ENCODE results near the gene RAMP3.

RAMP3 gene

GRCh38 chr7:45211958-45212357 lies 54.4 kb downstream of the RAMP3 start:
- intact Hi-C loops (cut with DNase I; ENCODE audit: low total_unique reads): no loop called here
- H3K4me3 ChIP-seq: no peak overlapping the region
- no peak for DNase-seq
- H3K27ac ChIP-seq: no peak overlapping the region
- peaks cover 0 to 29% of the 10 kb centered on the region in 2 donors for H3K27me3 ChIP-seq
- no peak for TF ChIP-seq CTCF (IDR thresholded peaks at IDR 0.05)
- no peaks in the 10 kb centered on the region for H3K9me3 ChIP-seq
- no peaks in the 10 kb centered on the region for H3K4me1 ChIP-seq
- H3K36me3 ChIP-seq: no peaks in the 10 kb centered on the region

- intact Hi-C loops (cut with DNase I; ENCODE audit: low total_unique reads): no loop called here
- Histone ChIP-seq H3K27me3 (peaks cover 0 to 33% of the 10 kb centered on the region in 2 donors), H3K4me1 (no peaks in the 10 kb centered on the region), H3K36me3 (no peaks in the 10 kb centered on the region), H3K4me3 (no peak overlapping the region), H3K27ac (no peak overlapping the region), H3K9me3 (no peaks in the 10 kb centered on the region)
- DNase-seq: no peak
- no peak for TF ChIP-seq CTCF (IDR thresholded peaks at IDR 0.05)
Measured at GRCh38 chr7:45212606-45213005, 55.0 kb downstream of the RAMP3 start.

GRCh38 chr7:45215601-45216062 lies 58.0 kb downstream of the RAMP3 start:
- no peak for DNase-seq
- no peak for TF ChIP-seq CTCF (IDR thresholded peaks at IDR 0.05)
- Histone ChIP-seq H3K27ac (no peak overlapping the region), H3K9me3 (no peaks in the 10 kb centered on the region), H3K27me3 (peaks cover 0 to 41% of the 10 kb centered on the region in 2 donors), H3K36me3 (no peaks in the 10 kb centered on the region), H3K4me3 (no peak overlapping the region), H3K4me1 (no peaks in the 10 kb centered on the region)
- intact Hi-C loops (cut with DNase I; ENCODE audit: low total_unique reads): no loop called here

- no peak for DNase-seq
- H3K4me3 ChIP-seq: no peak overlapping the region
- no peaks in the 10 kb centered on the region for H3K36me3 ChIP-seq
- H3K9me3 ChIP-seq: no peaks in the 10 kb centered on the region
- no peak for TF ChIP-seq CTCF (IDR thresholded peaks at IDR 0.05)
- H3K27me3 ChIP-seq: peaks cover 0 to 42% of the 10 kb centered on the region in 2 donors
- intact Hi-C loops (cut with DNase I; ENCODE audit: low total_unique reads): no loop called here
- no peaks in the 10 kb centered on the region for H3K4me1 ChIP-seq
- H3K27ac ChIP-seq: no peak overlapping the region
Measured at GRCh38 chr7:45216181-45216580, 58.6 kb downstream of the RAMP3 start.

GRCh38 chr7:45216622-45217165 lies 59.1 kb downstream of the RAMP3 start:
- intact Hi-C loops (cut with DNase I; ENCODE audit: low total_unique reads): no loop called here
- peaks cover 0 to 45% of the 10 kb centered on the region in 2 donors for H3K27me3 ChIP-seq

More at GRCh38 chr7:45216622-45217165, 59.1 kb downstream of the RAMP3 start:
- no peak for DNase-seq
- Histone ChIP-seq H3K36me3 (no peaks in the 10 kb centered on the region), H3K27ac (no peak overlapping the region), H3K4me3 (no peak overlapping the region), H3K9me3 (no peaks in the 10 kb centered on the region), H3K4me1 (no peaks in the 10 kb centered on the region)
- no peak for TF ChIP-seq CTCF (IDR thresholded peaks at IDR 0.05)
